NCI-H446 treated with DMSO at 0.1 percent for 48 hours (cell line): ENCODE results near the gene CDON.

Experiments
- DNase-seq: peaks from one replicate; lab custom pipeline; 2025; lab: John Stamatoyannopoulos, UW

Gene CDON

GRCh38 chr11:126082251-126083109 is 19.8 kb upstream of the CDON start:
- DNase-seq: no peak

GRCh38 chr11:126081915-126082250 is 19.2 kb upstream of the CDON start:
- no peak for DNase-seq

- peak; percentile 70 for DNase-seq
Observed at GRCh38 chr11:126080161-126080941, 17.7 kb upstream of the CDON start.

- DNase-seq: no peak
Observed at GRCh38 chr11:126079621-126080124, 17.0 kb upstream of the CDON start.

- DNase-seq: no peak
Observed at GRCh38 chr11:126076641-126077040, 14.0 kb upstream of the CDON start.

GRCh38 chr11:126072801-126073594 is 10.3 kb upstream of the CDON start:
- no peak for DNase-seq

- no peak for DNase-seq
Observed at GRCh38 chr11:126072141-126072741, 9.6 kb upstream of the CDON start.

- DNase-seq: no peak
Observed at GRCh38 chr11:126063507-126063852, 814 bp upstream of the CDON start.

- peak; percentile 30 for DNase-seq
Observed at GRCh38 chr11:126061707-126062678, 673 bp downstream of the CDON start.

GRCh38 chr11:126060757-126061171 is 1.9 kb downstream of the CDON start:
- peak; percentile 22 for DNase-seq

- DNase-seq: no peak
Observed at GRCh38 chr11:126059238-126059781, 3.4 kb downstream of the CDON start.

GRCh38 chr11:126058105-126058874 is 4.4 kb downstream of the CDON start:
- no peak for DNase-seq

- no peak for DNase-seq
Observed at GRCh38 chr11:126054882-126055281, 7.8 kb downstream of the CDON start.

- DNase-seq: no peak
Observed at GRCh38 chr11:126054408-126054807, 8.3 kb downstream of the CDON start.

GRCh38 chr11:126053415-126054286 is 9.0 kb downstream of the CDON start:
- no peak for DNase-seq

GRCh38 chr11:126051117-126051516 is 11.5 kb downstream of the CDON start:
- no peak for DNase-seq

- DNase-seq: no peak
Observed at GRCh38 chr11:126049159-126049558, 13.5 kb downstream of the CDON start.

- DNase-seq: peak; percentile 21
Observed at GRCh38 chr11:126048197-126048596, 14.5 kb downstream of the CDON start.
